Smooth muscle cell of trachea (primary cell): ENCODE data around the gene PRRG3. TPM values are rescaled to one million over a fixed set of nuclear protein-coding genes. Genes with fewer than 3 reads are reported as not detected.

Source experiments
- total RNA-seq: library from RNA; depleted of rRNA; stranded (reverse); fragments of >200 nt; gene quantifications from 2 replicates; pipeline ENCODE4 v1.2.1, GENCODE V29; 2014

The PRRG3 gene
- total RNA-seq, result 0.87 and 4.6 TPM in 2 replicates

GRCh38 chrX:151694661-151695582 lies at the start of gene PRRG3:
PRRG3 (plus strand) TSS chrX:151695458; CDS start chrX:151698815, 3,357 bp downstream.

GRCh38 chrX:151715752-151716151 lies 20.5 kb downstream of the PRRG3 start, which contains the start of gene FATE1:
FATE1 (plus strand) TSS chrX:151716035; CDS start chrX:151716120, 85 bp downstream.

GRCh38 chrX:151734446-151734845 lies 39.2 kb downstream of the PRRG3 start, which contains the start of gene CNGA2:
CNGA2 (plus strand) TSS chrX:151734746; CDS start chrX:151738484, 3,738 bp downstream.

Other genes with a start within 250 kb of the PRRG3 start
- not detected in 2 replicates for gene PASD1, start 131.8 kb upstream of the PRRG3 start, total RNA-seq
- not detected in 2 replicates for gene FATE1, start 20.6 kb downstream of the PRRG3 start, total RNA-seq
- not detected in 2 replicates for gene CNGA2, start 39.3 kb downstream of the PRRG3 start, total RNA-seq
- not detected in 2 replicates for gene MAGEA4, start 217.4 kb downstream of the PRRG3 start, total RNA-seq